SK-N-SH treated with all-trans-retinoic acid at 6 μM for 48 hours (cell line): Measurements from ENCODE around the gene KIRREL3.

ENCODE experiments used
- ARNTL ChIP-seq: fragments of 450-650 bp; formaldehyde crosslinking; IDR thresholded peaks from 2 replicates; pipeline ENCODE4 v1.5.0; 2020; ENCODE audit warnings: low read depth, mild to moderate bottlenecking, moderate library complexity, borderline replicate concordance
- ESRRG ChIP-seq: fragments of 250-450 bp; sonication (Bioruptor Pico); IDR thresholded peaks from 2 replicates; pipeline ENCODE4 v1.6.1; 2021; ENCODE audit warnings: mild to moderate bottlenecking
- OSR1 ChIP-seq: fragments of 250-450 bp; sonication (Bioruptor Pico); IDR thresholded peaks from 2 replicates; pipeline ENCODE4 v1.8.0; 2022; ENCODE audit warnings: moderate library complexity, mild to moderate bottlenecking, inconsistent platforms
- PATZ1 ChIP-seq: fragments of 250-450 bp; sonication (Bioruptor Pico); IDR thresholded peaks from 2 replicates; pipeline ENCODE4 v1.8.0; 2020; ENCODE audit warnings: mild to moderate bottlenecking, moderate library complexity, borderline replicate concordance
- RARB ChIP-seq: fragments of 250-450 bp; sonication (Bioruptor Pico); IDR thresholded peaks from 2 replicates; pipeline ENCODE4 v1.8.0; 2021; ENCODE audit warnings: mild to moderate bottlenecking, moderate library complexity
- TOX ChIP-seq: fragments of 250-450 bp; sonication (Bioruptor Pico); IDR thresholded peaks from 2 replicates; pipeline ENCODE4 v1.8.0; 2021; ENCODE audit warnings: mild to moderate bottlenecking, moderate library complexity, borderline replicate concordance
- ZC3H10 ChIP-seq: fragments of 250-450 bp; sonication (Bioruptor Pico); IDR thresholded peaks from 2 replicates; pipeline ENCODE4 v1.5.1; 2021; ENCODE audit warnings: mild to moderate bottlenecking, moderate library complexity
- ZFP3 ChIP-seq: fragments of 250-450 bp; sonication (Bioruptor Pico); IDR thresholded peaks from 2 replicates; pipeline ENCODE4 v1.5.0; 2020; ENCODE audit warnings: mild to moderate bottlenecking, moderate library complexity
- ZFP30 ChIP-seq: fragments of 450-650 bp; formaldehyde crosslinking; IDR thresholded peaks from 2 replicates; pipeline ENCODE4 v1.5.0; 2022; ENCODE audit warnings: mild to moderate bottlenecking, moderate library complexity
- ZNF565 ChIP-seq: fragments of 450-650 bp; formaldehyde crosslinking; conservative IDR thresholded peaks from 2 replicates; pipeline ENCODE4 v1.5.0; 2020; ENCODE audit warnings: low read depth, mild to moderate bottlenecking, moderate library complexity
- ZNF70 ChIP-seq: fragments of 450-650 bp; formaldehyde crosslinking; IDR thresholded peaks from 2 replicates; pipeline ENCODE4 v1.5.0; 2020; ENCODE audit warnings: mild to moderate bottlenecking, moderate library complexity
- ZNF8 ChIP-seq: fragments of 450-650 bp; formaldehyde crosslinking; IDR thresholded peaks from 2 replicates; pipeline ENCODE4 v1.5.0; 2020; ENCODE audit warnings: mild to moderate bottlenecking, moderate library complexity

- TF ChIP-seq RARB, result no peak
- no peak for TF ChIP-seq ZNF70 (CRISPR knock-in tag)
- no peak for TF ChIP-seq ZNF565 (CRISPR knock-in tag)
- TF ChIP-seq PATZ1 (CRISPR knock-in tag), result no peak
- no peak for TF ChIP-seq TOX
- TF ChIP-seq ZC3H10 (CRISPR knock-in tag), result no peak
- TF ChIP-seq ARNTL, result no peak
- TF ChIP-seq ESRRG, result no peak
- TF ChIP-seq ZFP30 (CRISPR knock-in tag), result no peak
- TF ChIP-seq OSR1 (CRISPR knock-in tag), result no peak
- TF ChIP-seq ZFP3 (CRISPR knock-in tag), result no peak
- no peak for TF ChIP-seq ZNF8
Measured at GRCh38 chr11:126480015-126480409, 520.6 kb downstream of the KIRREL3 start.
